ENCODE measurements around the gene DRC3.

DNA sequence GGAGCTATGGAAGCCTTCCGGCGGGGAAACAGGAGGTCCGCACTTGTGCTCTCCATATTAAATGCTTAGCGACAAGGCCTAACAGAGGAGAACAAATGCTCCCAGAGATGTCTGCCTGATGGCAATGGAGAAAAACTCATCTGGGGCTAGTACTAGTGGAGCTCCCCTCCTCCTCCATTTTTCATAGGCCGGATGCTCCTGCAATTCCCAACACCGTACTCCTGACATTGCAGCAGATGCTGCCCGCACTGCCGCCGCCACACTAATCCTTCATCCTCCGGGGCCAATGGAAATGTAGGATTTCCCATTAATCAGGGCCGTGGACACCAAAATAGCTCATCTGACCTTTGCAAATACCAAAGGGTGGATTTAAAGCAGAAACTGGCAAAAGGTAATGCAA lies 27.9 kb upstream of the DRC3 start:
- TF ChIP-seq, protein P1, sequence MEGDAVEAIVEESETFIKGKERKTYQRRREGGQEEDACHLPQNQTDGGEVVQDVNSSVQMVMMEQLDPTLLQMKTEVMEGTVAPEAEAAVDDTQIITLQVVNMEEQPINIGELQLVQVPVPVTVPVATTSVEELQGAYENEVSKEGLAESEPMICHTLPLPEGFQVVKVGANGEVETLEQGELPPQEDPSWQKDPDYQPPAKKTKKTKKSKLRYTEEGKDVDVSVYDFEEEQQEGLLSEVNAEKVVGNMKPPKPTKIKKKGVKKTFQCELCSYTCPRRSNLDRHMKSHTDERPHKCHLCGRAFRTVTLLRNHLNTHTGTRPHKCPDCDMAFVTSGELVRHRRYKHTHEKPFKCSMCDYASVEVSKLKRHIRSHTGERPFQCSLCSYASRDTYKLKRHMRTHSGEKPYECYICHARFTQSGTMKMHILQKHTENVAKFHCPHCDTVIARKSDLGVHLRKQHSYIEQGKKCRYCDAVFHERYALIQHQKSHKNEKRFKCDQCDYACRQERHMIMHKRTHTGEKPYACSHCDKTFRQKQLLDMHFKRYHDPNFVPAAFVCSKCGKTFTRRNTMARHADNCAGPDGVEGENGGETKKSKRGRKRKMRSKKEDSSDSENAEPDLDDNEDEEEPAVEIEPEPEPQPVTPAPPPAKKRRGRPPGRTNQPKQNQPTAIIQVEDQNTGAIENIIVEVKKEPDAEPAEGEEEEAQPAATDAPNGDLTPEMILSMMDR (conservative IDR thresholded peaks at IDR 0.05 in 1 of 2, IDR thresholded peaks at IDR 0.05 in 1 of 2; ENCODE audit: extremely low read depth in 1 of 2, insufficient read depth in 1 of 2, low read depth in 1 of 2, low read length in 2 of 2), result no peak
- TF ChIP-seq EZH2 (IDR thresholded peaks at IDR 0.05; ENCODE audit: borderline replicate concordance, low read length), result no peak
